GM12878 (cell line): Measurements from ENCODE around the gene C8G. TPM values are rescaled to one million over a fixed set of nuclear protein-coding genes. Genes with fewer than 3 reads are reported as not detected.

Experiments
- ATAC-seq: fragments of 200-7000 bp; cut with Tn5 transposase; 3 replicates; pipeline ENCODE4 v1.9.1; 2020; ENCODE audit warnings: mild to moderate bottlenecking, moderate library complexity
- BruUV-seq: library from RNA; stranded (reverse); fragments of 400-500 nt; replicated peaks from 2 replicates; lab custom pipeline; 2021; lab: Mats Ljungman, UMichigan
- CTCF ChIA-PET: fragments of 300-600 bp; sonication (Branson Sonifier 250); formaldehyde crosslinking; extraction: SDS; loops from one replicate; lab custom pipeline; 2021; ENCODE audit warnings: inconsistent platforms; lab: Yijun Ruan, JAX
- POLR2A ChIA-PET: fragments of 350-600 bp; formaldehyde crosslinking; extraction: SDS; loops from one replicate; lab custom pipeline; 2021; ENCODE audit warnings: inconsistent platforms; lab: Charles Lee
- RAD21 ChIA-PET: fragments of 300-600 bp; sonication (Branson Sonifier 250); formaldehyde crosslinking; loops from one replicate; lab custom pipeline; 2023; ENCODE audit warnings: antibody characterized with exemption; ENCODE audit not compliant: unreplicated experiment; lab: Charles Lee
- SMC1A ChIA-PET: fragments of 300-600 bp; sonication (Branson Sonifier 250); formaldehyde crosslinking; loops from one replicate; lab custom pipeline; 2023; ENCODE audit not compliant: unreplicated experiment, uncharacterized antibody; lab: Charles Lee
- DNase-seq: peaks from one replicate; pipeline ENCODE4 v3.0.0-alpha.2; 2011; ENCODE audit warnings: low read depth, low spot score
- FAIRE-seq: peaks from 3 replicates; lab custom pipeline; 2011; peaks lifted over from hg19 to GRCh38; lab: Jason Lieb, UNC
- H2AFZ ChIP-seq: 2 replicates; pipeline ENCODE4 v1.6.0; 2011; ENCODE audit warnings: low read depth, low read length, control low read depth; ENCODE audit not compliant: control insufficient read depth
- H3K27ac ChIP-seq: 2 replicates; pipeline ENCODE4 v1.5.1; 2011; ENCODE audit warnings: control low read depth; ENCODE audit not compliant: control insufficient read depth, insufficient read depth
- H3K27me3 ChIP-seq, 2 experiments: replicated peaks in 1 of 2; 2 replicates each; pipeline versions ENCODE4 v1.6.0 to v1.6.1; 2011; ENCODE audit warnings: low read length in 1 of 2; ENCODE audit not compliant: control insufficient read depth in 2 of 2, insufficient read depth in 2 of 2
- H3K36me3 ChIP-seq, 2 experiments: 2 replicates each; pipeline ENCODE4 v1.5.1; 2011; ENCODE audit warnings: low read length in 1 of 2; ENCODE audit not compliant: control insufficient read depth in 2 of 2, insufficient read depth in 2 of 2
- H3K4me1 ChIP-seq: 2 replicates; pipeline ENCODE4 v1.6.1; 2011; ENCODE audit warnings: mild to moderate bottlenecking, low read length, moderate library complexity, mixed read lengths; ENCODE audit not compliant: control insufficient read depth, insufficient read depth
- H3K4me2 ChIP-seq: 2 replicates; pipeline ENCODE4 v1.6.0; 2011; ENCODE audit warnings: control low read depth; ENCODE audit not compliant: control insufficient read depth, insufficient read depth
- H3K4me3 ChIP-seq: fragments of 200-600 bp; sonication (generic); 2 replicates; pipeline ENCODE4 v1.5.1; 2016
- H3K79me2 ChIP-seq: 2 replicates; pipeline ENCODE4 v1.6.0; 2011; ENCODE audit warnings: low read length; ENCODE audit not compliant: control insufficient read depth, insufficient read depth
- H3K9ac ChIP-seq: 2 replicates; pipeline ENCODE4 v1.8.0; 2011; ENCODE audit warnings: low read length, control low read depth, mixed read lengths; ENCODE audit not compliant: control insufficient read depth, insufficient read depth
- H3K9me3 ChIP-seq: replicated peaks from 3 replicates; pipeline ENCODE4 v1.5.1; 2011; ENCODE audit warnings: mild to moderate bottlenecking, low read length; ENCODE audit not compliant: control insufficient read depth, insufficient read depth
- H4K20me1 ChIP-seq: 2 replicates; pipeline ENCODE4 v1.6.0; 2011; ENCODE audit not compliant: control insufficient read depth, insufficient read depth
- CTCF ChIP-seq, 3 experiments: IDR thresholded peaks in 2 of 3; conservative IDR thresholded peaks in 1 of 3; 2 replicates each; pipeline ENCODE4 v1.5.1; 2011; ENCODE audit warnings: low read depth in 3 of 3, low read length in 3 of 3, mild to moderate bottlenecking in 3 of 3, control low read depth in 2 of 3, moderate library complexity in 2 of 3, inconsistent platforms in 1 of 3, mixed read lengths in 1 of 3; ENCODE audit not compliant: control insufficient read depth in 2 of 3, insufficient read depth in 1 of 3; ENCODE audit errors: extremely low read depth in 1 of 3
- ELK1 ChIP-seq: IDR thresholded peaks from 2 replicates; pipeline ENCODE4 v1.6.1; 2012; ENCODE audit warnings: low read depth, low read length, improper control_type of control experiment
- SIN3A ChIP-seq: IDR thresholded peaks from 2 replicates; pipeline ENCODE4 v1.6.1; 2012; ENCODE audit warnings: low read depth, low read length, improper control_type of control experiment
- SUPT20H ChIP-seq: IDR thresholded peaks from 2 replicates; pipeline ENCODE4 v1.6.1; 2011; ENCODE audit warnings: low read depth, mild to moderate bottlenecking, low read length, moderate library complexity, borderline replicate concordance; ENCODE audit not compliant: control insufficient read depth
- YY1 ChIP-seq: IDR thresholded peaks from 2 replicates; pipeline ENCODE4 v1.6.1; 2011; ENCODE audit warnings: low read depth, mild to moderate bottlenecking, low read length
- WGBS: methylation state at CpG from one replicate; pipeline ENCODE4 v1.1.6; 2016; ENCODE audit warnings: low lambda C conversion rate; ENCODE audit not compliant: insufficient replicate concordance, insufficient coverage; ENCODE audit errors: missing lambda C conversion rate; 5-methylcytosine and 5-hydroxymethylcytosine counted together
- in situ Hi-C: fragments of 300-500 bp; cut with MboI; formaldehyde crosslinking; loops from 9 replicates; pipeline ENCODE4 v1.14.3; 2018; ENCODE audit warnings: mixed read lengths
- intact Hi-C: fragments of 100-400 bp; cut with micrococcal nuclease; formaldehyde crosslinking; loops from one replicate; pipeline ENCODE4 v1.14.2; 2022; ENCODE audit not compliant: unreplicated experiment
- polyA plus RNA-seq, 11 experiments: library from polyadenylated mRNA; depleted of rRNA in 4 of 11; unstranded in 6 of 11; stranded (reverse) in 5 of 11; fragments of >200 nt; fragmentation: Nextera tagmentation in 4 of 11; fragmentation: Illumina TruSeq in 1 of 11; extraction: Ambion mirVana in 4 of 11; extraction: Trizol in 1 of 11; gene quantifications; 1 replicate in 1 of 11; 2 replicates in 10 of 11; pipeline versions ENCODE4 v1.2.1 to v1.2.3, GENCODE V29; 2011 to 2016; ENCODE audit warnings: inconsistent platforms in 2 of 11, missing spikeins in 2 of 11, low read depth in 1 of 11
- total RNA-seq, 4 experiments: library from RNA; depleted of rRNA in 3 of 4; stranded (reverse); fragments of >200 nt in 3 of 4; fragmentation: Illumina TruSeq in 1 of 4; extraction: Trizol in 1 of 4; gene quantifications; 2 replicates each; pipeline versions ENCODE4 v1.2.1 to v1.2.3, GENCODE V29; 2013 to 2021

Gene C8G
- total and polyA plus RNA-seq, 10 of the 15 experiments (the other 5 are each of a cell fraction or from before 2014, with no cell fraction given): 0.26 to 0.69 (median 0.50) TPM; not detected in 7

GRCh38 chr9:136943291-136944211, 1.5 kb upstream of the C8G start:
- ChIA-PET POLR2A (interaction anchor here (1.2 to 2.5 kb wide), 3 partner anchors 41 to 96 kb away, joined by 5 to 6 read pairs (median 5); partner anchors contain the start of gene TRAF2), SMC1A (interaction anchor here (0.8 kb wide), 1 partner anchor 153 kb away, joined by 3 read pairs; the partner anchor contains the start of gene TMEM141), RAD21 (interaction anchor here (1.2 kb wide), 1 partner anchor 45 kb away, joined by 5 read pairs; no protein-coding TSS in a partner anchor), CTCF (interaction anchor here (1.0 to 2.5 kb wide), 4 partner anchors 57 to 124 kb away, joined by 3 to 12 read pairs (median 4); partner anchors contain the start of genes AJM1 and TRAF2)
- Histone ChIP-seq H3K79me2 (peaks cover 19% of the 10 kb centered on the region), H3K36me3 (peaks cover under 1 to 26% of the 10 kb centered on the region in 2 experiments; a peak in 3 of 4 replicates), H3K9ac (peak overlapping the region; percentile 85), H3K4me3 (peak overlapping the region; percentile 98), H3K27ac (peak overlapping the region; percentile 91), H3K4me1 (peaks cover 4% of the 10 kb centered on the region), H4K20me1 (no peaks in the 10 kb centered on the region), H2AFZ (peak overlapping the region; percentile 6), H3K9me3 (no peaks in the 10 kb centered on the region), H3K27me3 (no peaks in the 10 kb centered on the region), H3K4me2 (peak overlapping the region; percentile 81)
- TF ChIP-seq CTCF (IDR thresholded peaks at IDR 0.05 in 2 of 3, conservative IDR thresholded peaks at IDR 0.05 in 1 of 3; ENCODE audit: control insufficient read depth in 2 of 3, extremely low read depth in 1 of 3, insufficient read depth in 1 of 3, low read depth in 3 of 3, low read length in 3 of 3) (0 out of 6 replicates have a peak, but pooled peaks of 1 of the 3 experiments have one; percentile 13), SUPT20H (no peak), SIN3A (peak; percentile 35; the same call in 1 of the 2 replicates), YY1 (0 out of 2 replicates have a peak, but pooled peaks have one; percentile 5), ELK1 (0 out of 2 replicates have a peak, but pooled peaks have one; percentile 3)
- WGBS: 30% methylated on average over 56 of the region's 61 CpGs
- FAIRE-seq (no peak), DNase-seq (no peak), ATAC-seq (peak; percentile 46)
- no TSS peak for BruUV-seq
- in situ Hi-C loops (no loop called here), intact Hi-C loops (loop anchor here (1.0 to 10.0 kb wide), 3 partner anchors 48 to 149 kb away; partner anchors contain the start of genes CCDC183, MAMDC4 and TMEM141)
